Left lung (tissue), 10 donors: Measurements from ENCODE around the gene BUB1B. TPM values are rescaled to one million over a fixed set of nuclear protein-coding genes. Genes with fewer than 3 reads are reported as not detected.

ENCODE experiments used
- ATAC-seq: fragments of 200-7000 bp; cut with Tn5 transposase; one replicate; pipeline ENCODE4 v1.9.1; 2020; ENCODE audit warnings: moderate library complexity
- DNase-seq, 4 donors: peaks; one replicate each; pipeline ENCODE4 v3.0.0-alpha.2; 2013 to 2020
- H3K27ac ChIP-seq, 2 donors: fragments of 200-600 bp; sonication (generic) in 1 of 2; one replicate each; pipeline versions ENCODE4 v1.5.0 to v1.8.0; 2020 to 2021
- H3K27me3 ChIP-seq, 2 donors: fragments of 200-600 bp; sonication (generic) in 1 of 2; one replicate each; pipeline versions ENCODE4 v1.5.0 to v1.8.0; 2020 to 2021
- H3K36me3 ChIP-seq, 2 donors: fragments of 200-600 bp; sonication (generic) in 1 of 2; one replicate each; pipeline versions ENCODE4 v1.5.0 to v1.8.0; 2020 to 2021
- H3K4me1 ChIP-seq, 2 donors: fragments of 200-600 bp; one replicate each; pipeline ENCODE4 v1.8.0; 2021
- H3K4me3 ChIP-seq, 2 donors: fragments of 200-600 bp; sonication (generic) in 1 of 2; one replicate each; pipeline versions ENCODE4 v1.5.0 to v1.8.0; 2020 to 2021; ENCODE audit warnings: mild to moderate bottlenecking in 1 of 2
- H3K9me3 ChIP-seq, 2 donors: fragments of 200-600 bp; sonication (generic) in 1 of 2; one replicate each; pipeline versions ENCODE4 v1.5.0 to v1.8.0; 2020 to 2021
- intact Hi-C, 2 donors: fragments of 100-400 bp; cut with DNase I; formaldehyde crosslinking; loops; one replicate each; pipeline versions ENCODE4 v1.11.2 to v1.14.2; 2022
- polyA plus RNA-seq, 6 donors: library from polyadenylated mRNA; unstranded; fragments of 120-200 nt; gene quantifications; one replicate each; pipeline ENCODE4 v1.2.1, GENCODE V29; 2013; ENCODE audit not compliant: insufficient read length in 6 of 6
- total RNA-seq, 2 donors: library from RNA; stranded (reverse); fragmentation: NEBNext Ultra II Directional; extraction: Animal tissue kit (Norgen Biotek cat#: 25700); gene quantifications; one replicate each; pipeline ENCODE4 v1.2.1, GENCODE V29; 2021
- TF ChIP-seq, protein P1 (sequence below), 2 donors: fragments of 200-600 bp; sonication (generic) in 1 of 2; IDR thresholded peaks; one replicate each; pipeline versions ENCODE4 v1.5.0 to v1.8.0; 2021; ENCODE audit warnings: antibody characterized with exemption in 2 of 2
- donor health status: DM: no; HTN: yes; CAD: no.
- donor health status: DM: no; HTN: no; CAD: no.

Gene BUB1B
- total and polyA plus RNA-seq, 8 donors, result 4.6 to 54.5 (median 25.9) TPM

DNA sequence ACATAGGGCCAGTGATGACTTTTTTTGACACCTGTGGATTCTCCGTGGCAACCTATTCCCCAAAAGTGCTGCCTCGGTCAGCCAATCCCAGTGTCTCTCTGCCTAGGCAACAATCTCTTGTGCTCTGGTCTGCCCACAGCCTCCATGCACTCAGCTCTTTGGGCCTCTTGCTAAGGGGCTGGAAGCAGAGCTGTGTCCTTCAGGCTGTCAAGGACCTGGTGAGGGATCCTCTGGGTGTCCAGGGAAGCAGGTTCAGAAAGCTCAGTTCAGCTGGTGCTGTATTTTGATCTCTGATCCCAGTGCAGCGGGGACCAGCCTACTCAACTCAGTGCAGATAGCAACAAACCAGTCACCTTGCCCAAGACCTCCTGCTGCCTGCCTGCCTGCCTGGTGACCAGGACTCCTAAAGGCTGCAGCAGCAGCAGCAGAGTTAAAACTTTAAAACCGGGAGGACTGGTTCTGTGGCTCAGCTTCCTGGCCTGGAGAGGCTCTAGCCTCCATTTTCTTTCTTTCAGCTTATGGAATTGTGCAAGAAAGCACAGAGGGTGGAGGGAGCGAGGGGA lies 84.2 kb downstream of the BUB1B start:
- Histone ChIP-seq H3K27me3 (peaks cover 0 to 9% of the 10 kb centered on the region in 2 donors), H3K4me1 (no peaks in the 10 kb centered on the region), H3K9me3 (no peaks in the 10 kb centered on the region), H3K36me3 (no peaks in the 10 kb centered on the region), H3K27ac (no peak overlapping the region), H3K4me3 (no peak overlapping the region)
- DNase-seq (peak; percentile 25 to 87 (median 30)), ATAC-seq (peak; percentile 84)
- intact Hi-C loops, result no loop called here
- TF ChIP-seq, protein P1, sequence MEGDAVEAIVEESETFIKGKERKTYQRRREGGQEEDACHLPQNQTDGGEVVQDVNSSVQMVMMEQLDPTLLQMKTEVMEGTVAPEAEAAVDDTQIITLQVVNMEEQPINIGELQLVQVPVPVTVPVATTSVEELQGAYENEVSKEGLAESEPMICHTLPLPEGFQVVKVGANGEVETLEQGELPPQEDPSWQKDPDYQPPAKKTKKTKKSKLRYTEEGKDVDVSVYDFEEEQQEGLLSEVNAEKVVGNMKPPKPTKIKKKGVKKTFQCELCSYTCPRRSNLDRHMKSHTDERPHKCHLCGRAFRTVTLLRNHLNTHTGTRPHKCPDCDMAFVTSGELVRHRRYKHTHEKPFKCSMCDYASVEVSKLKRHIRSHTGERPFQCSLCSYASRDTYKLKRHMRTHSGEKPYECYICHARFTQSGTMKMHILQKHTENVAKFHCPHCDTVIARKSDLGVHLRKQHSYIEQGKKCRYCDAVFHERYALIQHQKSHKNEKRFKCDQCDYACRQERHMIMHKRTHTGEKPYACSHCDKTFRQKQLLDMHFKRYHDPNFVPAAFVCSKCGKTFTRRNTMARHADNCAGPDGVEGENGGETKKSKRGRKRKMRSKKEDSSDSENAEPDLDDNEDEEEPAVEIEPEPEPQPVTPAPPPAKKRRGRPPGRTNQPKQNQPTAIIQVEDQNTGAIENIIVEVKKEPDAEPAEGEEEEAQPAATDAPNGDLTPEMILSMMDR (IDR thresholded peaks at IDR 0.05), result no peak

DNA sequence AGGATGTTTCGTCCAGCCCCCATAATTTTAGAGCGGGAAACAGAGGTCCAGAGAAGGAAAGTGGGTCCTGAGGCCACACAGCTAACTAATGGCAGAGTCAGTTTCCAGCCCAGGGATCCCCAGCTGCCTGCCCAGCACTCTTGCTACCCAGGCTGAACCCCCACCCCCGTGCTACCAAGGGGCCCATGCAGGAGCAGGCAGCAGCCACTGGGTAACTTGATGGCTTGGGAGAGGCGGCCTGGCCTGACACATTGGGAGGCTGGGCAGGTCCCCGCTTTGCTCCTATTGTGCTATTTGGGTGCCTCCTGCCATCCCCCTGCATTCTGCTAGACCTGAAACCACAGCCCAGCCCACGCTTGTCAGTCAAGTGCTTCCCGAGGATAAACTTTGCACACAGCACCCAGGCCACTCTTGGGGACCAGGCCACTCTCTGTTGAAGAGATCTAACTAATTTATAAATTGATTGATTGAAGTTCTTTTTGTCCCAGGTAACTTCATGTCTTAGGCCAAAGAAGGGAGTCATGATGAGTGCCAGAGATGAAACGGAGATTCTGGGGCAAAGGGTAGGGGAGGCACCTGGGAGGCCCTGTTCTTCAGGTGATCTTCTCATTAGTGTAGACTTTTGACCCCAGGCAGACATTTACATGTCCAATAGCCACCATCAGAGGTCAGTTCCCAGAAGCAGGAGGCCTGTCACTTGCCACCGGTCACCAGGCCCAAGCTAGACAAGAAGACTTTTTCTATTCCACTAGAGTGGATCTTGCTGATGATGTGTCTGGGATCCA lies 85.0 kb downstream of the BUB1B start:
- peaks cover 0 to 1% of the 10 kb centered on the region in 2 donors for H3K27me3 ChIP-seq
- no peaks in the 10 kb centered on the region for H3K9me3 ChIP-seq
- no peaks in the 10 kb centered on the region for H3K4me1 ChIP-seq
- H3K27ac ChIP-seq, result no peak overlapping the region
- DNase-seq (peak in 2 of 4 donors; percentile 27 to 40), ATAC-seq (no peak)
- H3K4me3 ChIP-seq, result no peak overlapping the region
- intact Hi-C loops, result no loop called here
- H3K36me3 ChIP-seq, result no peaks in the 10 kb centered on the region
- TF ChIP-seq, protein P1 (IDR thresholded peaks at IDR 0.05), result no peak

DNA sequence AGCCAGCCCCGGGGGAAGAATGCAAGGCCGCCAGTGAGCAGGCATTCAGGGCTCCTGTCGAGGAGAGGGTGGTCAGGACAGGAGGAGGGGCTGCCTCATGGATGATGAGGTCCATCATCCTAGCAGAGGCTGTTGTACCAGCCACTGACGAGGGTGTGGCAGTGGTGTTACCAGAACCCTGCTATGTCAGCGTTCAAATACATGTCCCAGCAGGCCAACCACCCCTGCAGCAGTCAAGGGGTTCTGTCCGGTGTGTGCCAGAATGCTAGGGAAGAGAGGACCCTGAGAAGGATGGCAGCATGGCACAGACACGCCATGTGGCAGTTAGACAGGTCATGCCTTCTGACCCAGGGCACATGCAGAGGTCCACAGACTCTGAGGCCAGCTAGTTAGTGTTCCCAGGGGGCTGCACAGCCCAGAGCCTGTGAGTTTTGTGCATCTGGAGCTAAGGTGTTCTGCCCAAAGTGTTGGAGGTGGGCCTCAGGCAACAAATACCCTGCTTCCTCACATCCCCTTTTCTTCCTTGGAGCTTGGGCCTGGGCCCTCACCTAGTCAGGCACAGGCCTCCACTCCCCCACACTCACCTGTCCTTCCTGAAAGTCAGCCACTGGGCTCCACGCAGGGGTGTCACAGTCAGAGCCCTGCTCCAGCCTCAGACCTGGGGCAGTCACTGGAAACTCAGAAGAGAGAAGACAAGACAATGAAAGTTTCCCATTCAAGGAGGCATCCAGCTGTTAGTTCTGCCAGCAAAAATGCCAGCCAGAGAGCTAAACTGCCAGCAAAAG lies 85.8 kb downstream of the BUB1B start:
- Histone ChIP-seq H3K36me3 (no peaks in the 10 kb centered on the region), H3K9me3 (no peaks in the 10 kb centered on the region), H3K4me1 (no peaks in the 10 kb centered on the region), H3K27me3 (peaks cover 0 to 3% of the 10 kb centered on the region in 2 donors), H3K4me3 (no peak overlapping the region), H3K27ac (no peak overlapping the region)
- intact Hi-C loops, result no loop called here
- DNase-seq (peak in 2 of 4 donors; percentile 19 to 38), ATAC-seq (no peak)
- TF ChIP-seq, protein P1 (IDR thresholded peaks at IDR 0.05), result no peak

DNA sequence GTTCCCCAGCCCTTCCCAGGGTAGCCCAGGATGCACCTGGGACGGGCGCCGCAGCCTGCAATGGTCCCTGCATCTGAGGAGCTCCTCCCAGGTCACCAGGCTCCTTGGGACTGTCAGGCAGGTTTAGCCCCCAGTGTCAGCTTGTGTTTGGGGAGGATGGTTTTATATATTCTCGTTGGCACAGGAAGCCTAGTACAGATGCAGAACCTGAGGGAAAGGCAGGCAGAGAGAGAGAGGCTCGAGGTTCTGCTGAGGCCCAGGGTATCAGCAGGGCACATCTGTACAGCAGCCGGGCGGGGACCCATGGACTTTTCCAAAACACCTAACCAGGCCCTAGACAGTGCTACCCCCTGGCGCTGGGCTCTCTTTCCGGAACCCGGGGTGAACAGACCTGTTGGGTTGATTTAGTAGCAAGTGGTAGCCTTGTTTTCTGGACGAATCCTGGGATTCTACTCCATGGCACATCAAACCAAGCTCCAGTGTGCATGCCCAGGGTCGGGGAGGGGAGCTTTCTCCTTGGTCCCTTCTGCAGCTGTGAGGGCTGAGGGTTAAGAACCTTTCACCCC lies 86.6 kb downstream of the BUB1B start:
- Histone ChIP-seq H3K4me1 (peaks cover 0 to 7% of the 10 kb centered on the region in 2 donors), H3K36me3 (no peaks in the 10 kb centered on the region), H3K9me3 (no peaks in the 10 kb centered on the region), H3K27me3 (peaks cover 4 to 11% of the 10 kb centered on the region in 2 donors), H3K27ac (no peak overlapping the region), H3K4me3 (no peak overlapping the region)
- TF ChIP-seq, protein P1 (IDR thresholded peaks at IDR 0.05), result no peak
- DNase-seq (peak in 2 of 4 donors; percentile 17 to 45), ATAC-seq (no peak)
- intact Hi-C loops, result no loop called here
